ENCODE measurements around the gene VPS52.
"Not testable (repeated sequence)": the region's sequence is repeated elsewhere in the genome, so short reads cannot be mapped to it uniquely, and the experiment has no call there.

VPS52 gene

DNA sequence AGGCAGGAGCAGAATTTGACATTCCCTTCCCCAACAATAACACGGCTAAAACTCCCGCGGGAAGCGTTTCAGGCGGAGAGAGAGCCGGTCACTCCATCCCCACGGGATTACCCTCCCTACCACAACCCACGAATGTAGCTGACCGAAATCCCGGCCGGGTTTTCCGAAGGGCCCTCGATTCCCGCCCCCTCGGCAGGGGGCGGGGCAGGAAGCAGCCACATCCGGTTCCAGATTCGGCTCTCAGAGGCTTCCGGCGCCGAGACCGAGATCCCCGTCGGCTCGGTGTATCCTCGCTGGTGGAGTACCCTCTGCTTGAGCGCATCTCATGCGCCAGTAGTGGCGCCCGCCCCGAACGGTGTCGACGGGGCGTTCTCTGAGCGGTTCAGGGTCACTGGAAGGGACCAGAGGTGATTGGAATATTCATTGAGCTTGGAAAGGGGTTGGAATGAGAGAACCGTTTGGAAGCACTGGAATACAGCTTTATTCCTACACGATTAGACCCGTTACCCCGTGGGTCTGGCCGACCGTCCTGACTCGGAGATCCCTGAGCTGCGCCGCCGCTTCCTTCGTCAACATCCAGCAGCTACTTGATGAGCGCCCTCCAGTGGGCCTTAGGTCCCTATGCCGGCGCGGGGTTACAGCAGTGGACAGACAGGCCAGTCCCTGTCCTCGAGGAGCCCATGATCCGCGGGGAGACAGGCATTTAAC, 27.7 kb upstream of the VPS52 start:
- peak; percentile 89 for DNase-seq

DNA sequence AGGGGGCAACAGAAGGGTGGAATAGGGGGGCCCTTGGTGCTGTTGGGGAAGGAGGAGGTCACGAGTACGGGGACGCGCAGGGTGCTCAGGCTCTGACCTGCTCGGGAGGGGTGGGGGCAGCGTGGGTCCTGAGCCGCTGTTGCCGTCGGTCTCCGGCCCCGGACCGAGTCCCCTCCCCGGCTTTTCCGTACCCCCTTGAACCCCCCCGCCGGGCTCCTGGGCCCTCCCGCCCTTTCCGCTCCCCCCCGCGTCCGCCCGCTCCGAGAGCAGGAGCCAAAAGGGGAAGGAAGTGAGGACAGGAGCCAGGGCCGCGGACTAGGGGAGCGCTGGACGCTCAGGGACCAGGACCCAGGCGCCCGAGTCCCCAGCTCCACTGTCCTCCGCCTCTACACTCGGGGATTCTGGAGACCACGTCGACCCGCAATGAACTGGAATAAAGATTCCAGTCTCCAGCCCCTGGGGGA, 27.1 kb upstream of the VPS52 start, which contains the start of gene RGL2:
RGL2 (minus strand) TSS at position 170 of the 464 bp plus-strand sequence. CDS start 332 bp downstream, outside the sequence.
- DNase-seq = no peak

DNA sequence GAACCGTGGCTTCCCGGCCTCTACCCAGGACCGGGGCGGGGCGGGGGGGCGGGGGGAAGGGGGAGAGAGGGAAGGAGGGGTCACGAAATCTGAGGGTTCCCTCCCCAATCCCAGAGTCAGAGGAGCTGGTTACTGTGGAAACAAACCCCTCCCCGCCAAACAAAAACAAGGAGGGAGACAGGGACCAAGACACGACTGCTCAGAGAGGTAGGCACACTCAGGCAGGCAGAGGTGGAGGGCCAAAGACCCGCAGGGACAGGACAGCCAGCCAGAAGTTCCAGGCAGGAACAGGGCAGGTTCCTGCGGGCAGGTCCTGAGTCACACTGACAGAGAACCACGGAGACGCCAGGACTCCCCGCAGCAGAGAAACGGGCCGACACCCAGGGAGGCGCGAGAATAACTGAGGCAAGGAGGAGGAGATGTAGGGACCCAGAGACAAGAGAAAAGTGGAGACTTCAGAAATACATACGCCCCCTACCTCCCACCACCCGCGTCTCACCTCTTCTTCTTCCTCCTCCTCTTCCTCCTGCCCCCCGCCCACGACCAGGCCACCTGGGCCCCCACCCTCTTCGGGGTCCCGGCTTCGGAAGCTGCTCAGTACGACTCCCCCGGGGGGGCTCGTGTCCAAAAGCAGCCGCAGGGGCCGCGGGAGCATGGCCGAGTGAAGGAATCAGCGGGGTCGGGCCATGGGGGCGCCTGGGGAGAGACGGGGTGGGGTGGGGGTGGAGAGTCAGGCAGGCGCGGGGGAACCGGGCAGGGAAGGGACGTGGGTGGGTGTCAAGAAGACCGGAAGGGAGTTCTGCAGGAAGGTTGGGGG, 26.5 kb upstream of the VPS52 start:
- DNase-seq = peak; percentile 30

DNA sequence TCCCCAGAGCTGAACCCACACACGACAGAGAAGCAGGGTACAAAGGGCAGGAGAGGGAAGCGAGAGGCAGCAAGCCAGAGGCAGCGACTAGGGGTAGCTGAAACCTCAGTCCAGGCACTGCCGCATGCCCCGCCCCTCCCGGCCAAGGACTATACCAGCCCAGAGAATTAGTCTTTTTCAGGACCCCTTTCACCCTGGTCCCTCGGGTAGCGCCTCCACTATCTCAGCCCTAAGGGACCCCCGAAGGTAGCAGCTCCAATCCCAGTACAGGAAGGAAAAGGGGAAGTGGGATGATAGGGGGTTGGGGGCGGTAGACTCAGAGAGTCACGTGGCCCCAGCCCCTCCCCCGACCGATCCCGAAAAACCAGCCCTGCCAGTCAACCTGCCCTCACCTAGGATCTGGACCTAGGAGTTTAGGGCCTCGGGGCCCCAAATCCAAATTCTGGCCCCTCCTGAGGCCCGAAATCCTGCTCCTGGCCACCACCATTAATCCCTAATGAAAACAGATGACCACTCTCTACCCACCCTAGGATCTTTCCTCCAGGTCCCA, 25.8 kb upstream of the VPS52 start:
- DNase-seq = no peak

DNA sequence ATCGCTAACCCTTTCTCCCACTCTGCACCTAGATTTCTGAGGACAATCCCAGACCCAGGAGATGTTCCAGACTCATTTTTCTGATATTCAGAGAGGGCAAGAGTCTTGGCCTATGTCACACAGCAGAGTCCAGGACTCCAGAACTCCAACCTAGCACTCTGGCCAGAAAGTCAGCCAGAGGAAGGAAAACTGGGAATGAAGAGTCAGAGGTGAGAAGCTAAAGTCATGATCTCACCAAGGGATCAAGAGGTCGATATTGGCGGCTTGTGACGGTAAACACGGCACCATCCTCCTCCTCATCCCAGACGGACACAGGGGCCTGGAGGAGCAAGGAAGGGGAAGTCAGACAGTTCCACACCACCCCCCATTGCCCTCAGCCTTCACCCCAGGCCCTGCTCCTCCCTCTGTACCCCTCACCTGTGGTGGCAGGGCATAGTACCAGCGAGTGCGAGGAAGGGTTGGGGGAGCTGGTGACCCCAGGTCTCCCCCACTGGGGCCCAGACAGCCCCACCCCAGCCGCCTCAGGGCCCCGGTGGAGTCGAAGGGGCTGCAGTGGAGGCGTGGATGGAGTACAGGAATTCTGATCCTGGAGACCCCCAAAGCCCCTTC, 25.2 kb upstream of the VPS52 start:
- DNase-seq = no peak

DNA sequence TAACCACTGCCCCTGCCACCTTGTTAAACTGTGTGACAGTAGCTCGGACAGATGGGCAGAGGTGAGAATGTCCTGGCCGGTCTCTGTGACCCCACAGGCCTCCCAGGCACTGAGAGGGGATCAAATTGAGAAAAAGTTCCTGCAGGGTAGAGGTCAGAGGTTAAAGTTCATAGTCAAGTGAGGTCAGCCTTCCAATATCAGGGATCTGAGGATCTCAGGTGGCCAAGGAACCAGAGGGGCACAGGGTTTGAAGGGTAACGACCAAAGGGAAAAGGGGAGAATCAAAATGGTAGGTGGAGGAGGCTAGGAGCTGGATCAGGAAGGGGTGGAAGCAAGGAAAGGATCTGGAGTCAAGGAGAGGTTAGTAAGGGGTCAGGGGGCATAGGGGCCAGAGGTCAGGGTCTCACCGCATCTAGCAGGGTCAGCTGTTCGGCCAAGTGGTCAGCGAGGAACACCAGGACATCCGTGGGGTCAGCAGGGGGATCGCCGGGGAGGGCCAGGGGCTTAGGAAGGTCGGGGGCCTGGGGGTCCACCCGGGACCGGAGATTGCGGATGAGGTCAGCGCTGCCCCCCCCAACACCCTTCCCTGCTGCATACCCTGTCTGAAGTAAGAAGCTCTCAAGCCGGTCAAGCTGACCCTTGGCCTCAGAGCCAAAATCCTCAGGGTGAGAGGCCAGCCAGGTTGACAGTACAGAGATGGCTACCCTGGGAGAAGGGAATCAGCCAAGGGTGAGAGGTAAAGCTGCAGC, 24.1 kb upstream of the VPS52 start:
- DNase-seq = no peak

DNA sequence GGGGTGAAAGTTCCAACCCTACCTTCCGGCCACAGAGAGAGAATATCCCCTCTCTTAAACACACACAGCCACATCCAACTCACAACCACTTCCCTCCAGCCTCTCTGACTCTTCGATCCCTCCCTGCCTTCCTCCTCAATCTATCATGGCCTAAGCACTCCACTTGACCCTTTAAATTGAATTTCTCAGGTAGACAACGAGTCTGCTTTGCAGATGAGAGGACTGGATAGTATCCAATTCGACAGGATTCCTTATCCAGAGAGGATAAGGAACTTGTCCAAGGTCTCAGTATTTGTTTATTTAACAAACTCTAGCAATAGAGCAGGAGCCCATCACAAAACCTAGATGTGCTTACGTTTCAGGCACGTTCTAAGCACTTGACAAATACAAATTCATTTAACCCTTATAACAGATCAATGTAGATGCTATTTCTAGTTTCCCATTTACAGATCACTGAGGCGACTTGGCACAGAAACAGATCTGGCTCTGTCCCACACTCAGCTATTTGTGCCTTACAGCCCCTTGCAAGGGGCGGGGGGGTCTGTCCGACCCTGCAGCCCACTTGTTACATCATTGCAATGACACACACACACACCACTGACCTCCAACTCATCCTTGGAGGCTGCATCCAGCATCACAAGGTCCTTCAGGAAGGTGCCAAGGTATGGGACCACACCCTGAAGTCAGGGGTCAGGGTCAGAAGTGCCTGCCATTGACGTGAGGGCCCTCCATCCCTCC, 22.6 kb upstream of the VPS52 start:
- DNase-seq = no peak

DNA sequence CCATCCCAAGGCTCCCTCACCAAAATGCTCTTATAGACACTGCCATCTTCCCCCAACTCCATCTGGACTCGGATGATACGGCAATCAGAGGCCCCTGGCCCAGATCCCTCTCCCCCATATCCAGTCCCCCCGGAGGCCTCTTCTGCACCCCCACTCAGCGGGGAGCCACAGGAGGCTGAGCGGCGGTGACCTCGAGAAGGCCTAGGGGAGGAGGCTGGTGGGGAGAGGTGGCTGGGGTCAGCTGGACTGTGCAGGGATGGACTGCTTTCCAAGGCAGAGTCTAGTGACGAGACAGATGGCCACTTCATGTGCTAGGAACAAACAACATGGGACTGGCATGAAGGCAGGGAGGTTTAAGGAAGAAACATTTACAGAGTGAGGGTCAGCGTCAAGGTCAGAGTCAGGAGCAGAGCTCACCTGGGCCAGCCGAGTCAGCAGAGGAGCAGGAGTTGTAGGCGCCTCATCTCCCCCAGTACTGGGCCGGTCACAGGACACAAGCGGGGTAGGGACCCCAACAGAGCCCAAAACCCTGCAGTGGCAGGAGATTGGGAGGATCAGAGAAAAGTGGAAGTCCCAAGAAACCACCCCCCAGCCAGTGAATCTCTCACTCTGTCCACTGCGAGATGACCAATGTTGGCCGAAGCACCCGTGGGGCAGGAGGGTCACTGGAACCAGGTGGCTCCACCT, 21.5 kb upstream of the VPS52 start:
- no peak for DNase-seq

DNA sequence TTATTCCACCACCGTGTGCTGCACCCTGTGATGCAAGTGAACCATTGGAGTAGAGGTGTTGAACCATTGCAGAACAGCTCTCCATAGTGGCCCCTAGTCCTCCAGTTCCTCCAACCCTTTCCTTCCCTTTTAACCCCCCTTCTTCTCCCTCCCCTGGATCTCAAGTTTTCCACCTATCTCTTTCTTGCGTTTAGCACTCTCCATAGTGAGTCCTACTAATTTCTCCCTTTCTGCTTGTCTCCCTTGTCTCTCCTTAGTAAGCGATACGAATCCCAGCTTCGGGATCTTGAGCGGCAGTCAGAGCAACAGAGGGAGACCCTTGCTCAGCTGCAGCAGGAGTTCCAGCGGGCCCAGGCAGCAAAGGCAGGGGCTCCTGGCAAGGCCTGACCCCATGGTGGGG, 18.8 kb upstream of the VPS52 start:
- DNase-seq = no peak

DNA sequence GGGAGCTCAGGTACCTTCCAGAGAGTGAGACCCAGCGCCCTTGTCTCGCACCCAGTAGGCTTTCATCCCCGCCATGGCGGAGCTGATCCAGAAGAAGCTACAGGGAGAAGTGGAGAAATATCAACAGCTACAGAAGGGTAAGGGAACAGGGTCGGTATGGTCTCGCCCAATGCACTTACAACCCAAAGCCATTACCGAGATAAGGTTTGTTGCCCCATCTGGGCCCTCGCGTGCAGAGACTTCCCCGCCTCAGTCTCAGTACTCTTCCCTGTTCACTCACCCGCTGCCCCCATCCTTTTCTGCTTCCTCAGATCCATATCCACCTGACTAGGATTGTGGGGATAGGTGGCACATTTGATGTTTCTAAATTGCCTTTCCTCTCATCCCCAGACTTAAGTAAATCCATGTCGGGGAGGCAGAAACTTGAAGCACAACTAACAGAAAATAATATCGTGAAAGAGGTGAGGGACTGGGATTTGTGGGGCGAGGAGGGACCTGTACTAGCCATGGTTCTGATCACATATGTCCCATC, 18.2 kb upstream of the VPS52 start:
- DNase-seq = no peak

DNA sequence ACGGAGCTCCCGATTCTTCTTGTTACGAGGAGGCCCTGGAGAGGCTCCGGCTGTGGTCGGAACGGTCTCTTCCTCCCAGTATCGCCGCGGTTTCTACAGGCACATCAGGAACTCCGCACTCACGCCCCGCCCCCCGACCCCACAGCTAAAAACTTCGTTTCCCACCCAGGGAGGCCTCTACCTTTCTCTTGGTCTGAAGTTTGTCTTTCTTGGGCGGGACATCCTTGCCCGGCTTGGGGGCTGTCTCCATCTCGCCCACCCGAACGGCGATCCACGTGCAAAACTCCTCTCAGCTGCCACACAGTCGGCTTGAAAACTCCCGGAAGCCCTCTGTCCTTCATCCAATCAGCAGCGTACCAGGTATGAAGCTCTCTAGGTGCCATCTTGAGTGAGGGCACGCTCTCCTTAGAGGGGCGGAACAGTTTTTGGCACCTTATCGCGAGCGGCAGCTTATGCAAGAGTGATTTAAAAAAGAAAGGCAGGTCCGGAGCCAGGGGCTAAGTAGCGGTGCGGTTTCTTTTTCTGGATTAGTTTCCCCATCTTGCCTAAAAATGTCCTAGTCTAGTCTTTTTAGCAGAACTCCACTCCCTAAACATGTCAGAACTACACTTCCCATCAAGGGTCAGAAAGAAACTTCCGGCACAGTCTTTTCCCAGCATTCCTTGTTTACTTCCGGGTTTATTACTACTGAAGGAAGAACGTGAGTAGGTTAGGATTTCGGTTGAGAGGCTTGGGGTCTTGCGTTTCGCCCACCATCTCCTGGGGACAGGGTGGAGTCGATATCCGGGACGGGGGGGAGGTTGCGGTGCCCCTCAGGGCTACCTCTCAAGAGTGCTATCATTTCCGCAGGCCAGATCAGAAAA, 17.5 kb upstream of the VPS52 start, which contains the start of the genes PFDN6 and WDR46:
PFDN6 (plus strand) TSS at position 681 of the 863 bp plus-strand sequence. CDS start 256 bp downstream, outside the sequence.
WDR46 (minus strand) TSS at position 319 of the 863 bp plus-strand sequence; CDS start at position 250, 69 bp downstream.
- DNase-seq = peak; percentile 73

DNA sequence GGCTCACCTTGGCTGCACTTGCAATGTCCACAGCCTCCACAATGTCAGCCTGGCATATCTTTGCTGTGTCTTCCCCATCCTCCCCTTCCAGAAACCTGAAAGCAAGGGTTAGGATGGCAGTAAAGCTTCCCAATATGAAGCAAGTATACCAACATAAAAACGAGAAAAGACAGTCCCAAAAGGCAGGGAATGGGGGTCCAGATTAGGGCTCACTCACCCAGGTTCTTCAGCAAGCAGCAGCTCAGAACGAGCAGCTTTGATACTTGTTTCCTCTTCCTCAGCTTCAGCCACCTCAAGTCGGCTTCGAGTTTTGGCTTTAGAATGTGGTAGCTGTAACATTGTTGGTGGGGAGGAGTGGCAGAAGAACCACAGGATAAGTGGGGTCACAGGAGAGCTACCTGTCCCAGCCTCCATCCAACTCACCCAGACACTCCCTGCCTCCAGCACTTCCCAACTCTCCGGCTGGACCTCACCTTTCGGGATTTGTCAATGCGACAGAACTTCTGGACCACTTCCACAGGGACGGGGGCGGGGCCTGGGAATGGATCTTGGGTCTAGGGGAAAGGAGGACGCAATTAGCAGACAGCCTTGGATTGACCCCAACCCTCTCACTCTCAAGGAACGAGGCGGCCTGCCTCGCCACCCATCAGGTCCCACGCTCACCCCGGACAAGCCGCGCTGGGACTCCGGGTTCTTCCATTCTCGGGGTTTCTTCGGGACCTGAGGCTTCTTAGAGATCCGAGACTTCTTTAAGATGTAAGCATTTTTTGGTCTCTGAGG, 16.7 kb upstream of the VPS52 start:
- DNase-seq = no peak

DNA sequence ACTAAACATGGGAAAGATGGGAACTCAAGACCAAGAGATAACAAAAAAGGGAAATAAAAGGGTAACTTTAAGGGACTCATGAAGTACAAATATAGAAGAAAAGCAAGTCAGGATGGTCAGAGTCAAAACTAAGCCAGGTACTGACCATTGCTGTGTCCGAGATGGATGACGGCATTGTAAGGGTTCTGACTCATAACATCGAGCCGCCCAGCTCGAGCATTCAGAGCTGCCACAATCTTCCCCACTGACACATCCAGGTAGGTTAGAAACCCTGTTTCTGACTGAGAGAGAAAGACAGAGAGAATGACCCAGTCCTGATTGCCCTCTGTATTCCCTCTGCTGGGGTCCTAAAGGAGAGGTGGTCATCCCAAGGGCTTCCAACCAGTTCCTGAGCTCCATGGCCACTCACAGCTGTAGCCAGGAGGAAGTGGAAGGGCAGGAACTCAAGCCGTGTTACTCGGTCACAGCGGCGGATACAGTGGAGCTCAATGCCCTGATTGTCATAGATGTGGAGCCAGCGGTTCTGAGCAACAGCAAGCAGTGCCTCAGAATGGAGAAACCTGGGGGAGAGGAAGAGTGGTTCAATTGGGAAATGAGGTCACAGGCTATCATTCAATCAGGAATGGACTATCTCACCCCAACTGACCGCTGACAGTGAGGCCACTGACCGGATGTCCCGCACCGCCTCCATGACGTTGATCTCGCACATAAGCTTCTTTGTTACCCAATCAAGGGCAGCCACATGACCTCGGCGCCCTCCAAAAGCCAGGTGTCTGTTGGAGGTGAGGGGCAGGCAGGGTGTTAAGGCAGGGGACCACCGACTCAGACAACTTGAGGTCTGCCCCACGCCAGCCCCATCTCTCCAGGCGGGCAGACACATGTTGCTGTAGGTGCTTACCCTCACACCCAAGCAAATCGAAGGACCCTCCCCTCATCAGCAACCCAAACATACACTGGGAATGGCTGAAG, 15.6 kb upstream of the VPS52 start:
- no peak for DNase-seq

DNA sequence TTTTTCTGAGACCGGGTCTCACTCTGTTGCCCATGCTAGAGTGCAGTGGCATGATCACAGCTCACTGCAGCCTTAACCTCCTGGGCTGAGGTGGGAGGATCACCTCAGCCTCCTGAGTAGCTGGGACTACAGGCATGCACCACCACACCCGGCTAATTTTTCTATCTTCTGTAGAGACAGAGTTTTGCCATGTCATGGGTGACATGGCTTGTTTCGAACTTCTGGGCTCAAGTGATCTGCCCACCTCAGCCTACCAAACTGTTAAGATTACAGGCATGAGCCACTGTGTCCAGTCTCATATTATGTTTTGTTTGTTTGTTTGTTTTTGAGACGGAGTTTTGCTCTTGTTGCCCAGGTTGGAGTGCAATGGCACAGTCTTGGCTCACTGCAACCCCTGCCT, 13.5 kb upstream of the VPS52 start:
- not testable (repeated sequence) for DNase-seq

DNA sequence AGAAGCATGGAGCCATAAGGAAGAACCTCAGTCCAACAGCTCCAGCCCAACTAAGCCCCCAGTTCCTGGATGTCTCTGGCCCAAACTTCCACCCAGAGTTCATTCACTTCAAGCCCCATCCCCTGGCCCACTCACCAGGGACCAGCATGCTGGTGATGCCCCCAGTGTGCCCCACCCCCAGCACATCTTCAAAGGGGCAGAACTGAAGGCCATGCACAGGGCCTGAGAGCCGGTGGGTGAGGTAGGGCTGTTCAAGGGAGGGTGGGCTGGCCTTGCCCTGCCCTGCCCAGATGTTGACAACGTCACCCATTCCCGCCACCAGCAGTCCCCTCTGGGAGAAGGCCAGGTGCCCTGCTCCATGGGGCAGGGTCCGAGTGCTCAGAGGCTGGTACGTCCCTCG, 8.9 kb upstream of the VPS52 start:
- DNase-seq = no peak

DNA sequence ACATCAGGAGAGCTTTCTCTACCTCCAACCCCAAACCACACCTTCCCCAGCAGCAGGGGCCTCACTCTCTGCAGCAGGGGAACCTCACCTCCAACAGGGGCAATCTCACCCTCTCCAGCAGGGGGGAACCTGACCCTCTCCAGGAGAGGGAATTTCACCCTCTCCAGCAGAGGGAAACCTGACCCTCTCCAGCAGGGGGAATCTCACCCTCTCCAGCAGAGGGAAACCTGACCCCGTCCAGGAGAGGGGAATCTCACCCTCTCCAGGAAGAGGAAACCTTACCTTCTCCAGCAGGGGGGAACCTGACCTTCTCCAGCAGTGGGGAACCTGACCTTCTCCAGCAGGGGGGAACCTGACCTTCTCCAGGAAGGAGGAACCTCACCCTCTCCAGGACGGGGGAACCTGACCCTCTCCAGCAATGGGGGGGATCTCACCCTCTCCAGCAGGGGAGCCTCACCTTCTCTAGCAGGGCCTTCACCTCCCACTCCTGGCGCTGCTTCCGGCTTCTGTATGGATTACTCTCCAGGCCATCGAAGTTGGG, 8.4 kb upstream of the VPS52 start:
- no peak for DNase-seq

DNA sequence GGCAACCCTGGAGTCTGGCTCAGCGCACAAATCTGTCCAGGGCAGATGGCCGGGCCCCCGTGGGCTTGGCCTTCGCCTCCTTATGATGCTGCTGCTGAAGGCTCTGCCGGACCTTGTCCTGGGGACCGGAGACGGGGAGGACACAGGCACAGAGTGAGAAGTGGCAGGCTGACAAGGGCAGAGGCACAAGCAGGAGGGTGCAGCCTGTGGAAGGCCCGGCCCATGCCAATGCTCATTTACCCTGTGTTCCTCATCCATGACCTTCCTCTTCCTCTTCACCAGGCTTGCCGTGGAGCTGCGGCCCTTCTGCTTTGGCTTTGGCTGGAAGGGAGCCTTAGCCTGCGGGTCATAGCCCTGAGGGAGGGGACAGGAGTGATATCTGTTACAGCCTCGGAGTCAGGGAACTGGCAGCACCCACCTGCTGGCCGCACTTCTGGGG, 7.6 kb upstream of the VPS52 start:
- DNase-seq = no peak
